B cell (primary cell): ENCODE measurements around the gene SLAMF9. TPM values are rescaled to one million over a fixed set of nuclear protein-coding genes. Genes with fewer than 3 reads are reported as not detected.

Source experiments
- ATAC-seq: fragments of 200-7000 bp; cut with Tn5 transposase; one replicate; pipeline ENCODE4 v1.10.0; 2021; ENCODE audit warnings: low read depth, mild to moderate bottlenecking, moderate number of reproducible peaks, moderate library complexity
- CTCF ChIA-PET: fragments of 350-600 bp; sonication (Branson Sonifier 250); formaldehyde crosslinking; loops from one replicate; lab custom pipeline; 2021; ENCODE audit warnings: antibody characterized with exemption, inconsistent platforms; lab: Charles Lee
- POLR2A ChIA-PET: fragments of 350-600 bp; sonication (Branson Sonifier 250); formaldehyde crosslinking; loops from one replicate; lab custom pipeline; 2021; ENCODE audit warnings: antibody characterized with exemption; lab: Charles Lee
- DNase-seq: peaks from one replicate; pipeline ENCODE4 v3.0.0; 2013
- H2AFZ ChIP-seq: 2 replicates; pipeline ENCODE4 v1.6.1; 2012; ENCODE audit warnings: mild to moderate bottlenecking, low read depth, low read length; ENCODE audit not compliant: insufficient read depth, poor library complexity, severe bottlenecking
- H3K27ac ChIP-seq, 2 donors: 1 replicate in 1 of 2; 2 replicates in 1 of 2; pipeline ENCODE4 v1.5.1; 2012 to 2013; ENCODE audit warnings: low read length in 2 of 2, mild to moderate bottlenecking in 2 of 2, moderate library complexity in 1 of 2
- H3K27me3 ChIP-seq, 4 experiments: fragments of 200-600 bp in 1 of 4; sonication (generic) in 1 of 4; replicated peaks in 1 of 4; 1 replicate in 2 of 4; 2 replicates in 2 of 4; pipeline versions ENCODE4 v1.6.1 to v1.7.0; 2013 to 2016; ENCODE audit warnings: low read length in 3 of 4, mild to moderate bottlenecking in 2 of 4, mixed read lengths in 1 of 4, moderate library complexity in 1 of 4; ENCODE audit not compliant: insufficient read depth in 4 of 4, control insufficient read depth in 3 of 4; ENCODE audit errors: control extremely low read depth in 1 of 4
- H3K36me3 ChIP-seq, 2 experiments: replicated peaks in 1 of 2; 1 replicate in 1 of 2; 2 replicates in 1 of 2; pipeline versions ENCODE4 v1.6.1 to v1.7.1; 2013; ENCODE audit warnings: low read length in 1 of 2; ENCODE audit not compliant: insufficient read depth in 2 of 2, control insufficient read depth in 1 of 2; ENCODE audit errors: control extremely low read depth in 1 of 2, extremely low read depth in 1 of 2
- H3K4me1 ChIP-seq, 2 donors: fragments of 200-600 bp in 1 of 2; sonication (generic) in 1 of 2; 1 replicate in 1 of 2; 2 replicates in 1 of 2; pipeline versions ENCODE4 v1.5.1 to v1.6.1; 2013 to 2017; ENCODE audit warnings: low read length in 2 of 2; ENCODE audit not compliant: control insufficient read depth in 2 of 2, insufficient read depth in 2 of 2
- H3K4me2 ChIP-seq: replicated peaks from 2 replicates; pipeline ENCODE3; 2012; ENCODE audit warnings: mild to moderate bottlenecking, low read depth, low read length; ENCODE audit not compliant: poor library complexity, severe bottlenecking
- H3K4me3 ChIP-seq, 5 experiments: fragments of 200-600 bp in 1 of 5; sonication (generic) in 1 of 5; 1 replicate in 3 of 5; 2 replicates in 2 of 5; pipeline versions ENCODE4 v1.5.1 to v1.7.0; 2011 to 2016; ENCODE audit warnings: low read length in 4 of 5, mild to moderate bottlenecking in 4 of 5, low read depth in 2 of 5, control low read depth in 1 of 5, moderate library complexity in 1 of 5; ENCODE audit not compliant: insufficient read depth in 1 of 5; ENCODE audit errors: control extremely low read depth in 1 of 5, extremely low read depth in 1 of 5
- H3K79me2 ChIP-seq: fragments of 200-600 bp; sonication (generic); one replicate; pipeline ENCODE4 v1.6.0; 2016; ENCODE audit warnings: low read length; ENCODE audit not compliant: control insufficient read depth, insufficient read depth
- H3K9ac ChIP-seq: fragments of 200-600 bp; sonication (generic); 2 replicates; pipeline ENCODE4 v1.6.1; 2017; ENCODE audit warnings: mild to moderate bottlenecking, low read length, moderate library complexity
- H3K9me3 ChIP-seq, 3 donors: one replicate each; pipeline versions ENCODE4 v1.6.1 to v1.7.1; 2013; ENCODE audit warnings: low read length in 2 of 3; ENCODE audit not compliant: control insufficient read depth in 2 of 3, insufficient read depth in 1 of 3; ENCODE audit errors: control extremely low read depth in 1 of 3
- H4K20me1 ChIP-seq: 2 replicates; pipeline ENCODE4 v1.6.0; 2012; ENCODE audit warnings: mild to moderate bottlenecking, low read length; ENCODE audit not compliant: insufficient read depth, control insufficient read depth, poor library complexity, severe bottlenecking
- H3K27ac Mint-ChIP-seq: one replicate; pipeline ENCODE4 v1.8.0; 2021; ENCODE audit warnings: mixed read lengths
- H3K27me3 Mint-ChIP-seq: one replicate; pipeline ENCODE4 v1.8.0; 2021; ENCODE audit warnings: mixed read lengths
- H3K4me1 Mint-ChIP-seq: one replicate; pipeline ENCODE4 v1.8.0; 2021; ENCODE audit warnings: mixed read lengths
- H3K4me3 Mint-ChIP-seq: one replicate; pipeline ENCODE4 v1.8.0; 2021; ENCODE audit warnings: mixed read lengths
- H3K9me3 Mint-ChIP-seq: one replicate; pipeline ENCODE4 v1.8.0; 2022; ENCODE audit warnings: mixed read lengths; ENCODE audit not compliant: insufficient read depth
- CTCF ChIP-seq: fragments of 200-600 bp; IDR thresholded peaks from one replicate; pipeline ENCODE4 v1.8.0; 2022; ENCODE audit warnings: antibody characterized with exemption, mild to moderate bottlenecking
- EZH2 ChIP-seq: IDR thresholded peaks from 2 replicates; pipeline ENCODE4 v1.6.1; 2012; ENCODE audit warnings: borderline replicate concordance, low read depth, mild to moderate bottlenecking, moderate library complexity, low read length; ENCODE audit not compliant: insufficient read depth, poor library complexity, severe bottlenecking
- WGBS: methylation state at CpG from one replicate; pipeline ENCODE4 v1.1.5; 2013; ENCODE audit warnings: missing lambda C conversion rate; ENCODE audit not compliant: insufficient coverage; 5-methylcytosine and 5-hydroxymethylcytosine counted together
- intact Hi-C: fragments of 100-400 bp; cut with micrococcal nuclease; formaldehyde crosslinking; loops from one replicate; pipeline ENCODE4 v1.10.0; 2022
- polyA plus RNA-seq: library from polyadenylated mRNA; depleted of rRNA; stranded (reverse); fragments of >200 nt; gene quantifications from 2 replicates; pipeline ENCODE4 v1.2.3, GENCODE V29; 2012
- total RNA-seq, 2 donors: library from RNA; stranded (reverse); fragments of 120-200 nt in 1 of 2; gene quantifications; 1 replicate in 1 of 2; 2 replicates in 1 of 2; pipeline versions ENCODE4 v1.2.3 to v1.2.4, GENCODE V29; 2013 to 2022

SLAMF9 gene
- total and polyA plus RNA-seq, 2 donors (not counting 1 experiment from before 2014, with no cell fraction given), result not detected

- WGBS, result 69% methylated on average over 1 of the region's 1 CpG
- TF ChIP-seq CTCF (no peak), EZH2 (no peak)
- Histone ChIP-seq H3K4me2 (no peak overlapping the region), H4K20me1 (no peaks in the 10 kb centered on the region), H3K4me3 (no peak overlapping the region), H2AFZ (no peak overlapping the region), H3K4me1 (peaks cover 15 to 18% of the 10 kb centered on the region in 2 donors), H3K36me3 (no peaks in the 10 kb centered on the region), H3K9ac (no peak overlapping the region), H3K27me3 (peaks cover 0 to 43% (median 21%) of the 10 kb centered on the region in 4 experiments), H3K27ac (no peak overlapping the region), H3K9me3 (no peaks in the 10 kb centered on the region), H3K79me2 (no peaks in the 10 kb centered on the region)
- Mint-ChIP-seq H3K27ac (no peak overlapping the region), H3K27me3 (peaks cover 54% of the 10 kb centered on the region), H3K9me3 (no peaks in the 10 kb centered on the region), H3K4me3 (no peak overlapping the region), H3K4me1 (peaks cover 15% of the 10 kb centered on the region)
- no peak for ATAC-seq
- intact Hi-C loops, result no loop called here
- no peak for DNase-seq
- POLR2A ChIA-PET, result no interaction called here
- CTCF ChIA-PET, result interaction anchor here (0.7 to 2.0 kb wide), 2 partner anchors 59 to 166 kb away, joined by 5 to 6 read pairs; no protein-coding TSS in a partner anchor
Observed at GRCh38 chr1:159947942-159948341, 6.1 kb downstream of the SLAMF9 start.
